Spinal cord (tissue), 10 donors: Measurements from ENCODE around the gene PCDHAC1. TPM values are rescaled to one million over a fixed set of nuclear protein-coding genes. Genes with fewer than 3 reads are reported as not detected.

Experiments
- DNase-seq, 6 donors: peaks; one replicate each; pipeline versions ENCODE4 v3.0.0 to v3.0.0-alpha.2; 2013 to 2015; ENCODE audit warnings: low spot score in 6 of 6, low read depth in 4 of 6
- H3K27ac ChIP-seq: one replicate; pipeline ENCODE4 v1.5.1; 2013; ENCODE audit warnings: low read depth, low read length, control low read depth
- H3K27me3 ChIP-seq: one replicate; pipeline ENCODE4 v1.6.1; 2013; ENCODE audit warnings: low read length; ENCODE audit not compliant: control insufficient read depth, insufficient read depth
- H3K36me3 ChIP-seq: one replicate; pipeline ENCODE4 v1.6.1; 2013; ENCODE audit warnings: low read length; ENCODE audit not compliant: control insufficient read depth, insufficient read depth
- H3K4me1 ChIP-seq: one replicate; pipeline ENCODE4 v1.6.1; 2013; ENCODE audit warnings: low read length; ENCODE audit not compliant: control insufficient read depth, insufficient read depth
- H3K4me3 ChIP-seq: one replicate; pipeline ENCODE4 v1.5.1; 2013; ENCODE audit warnings: low read depth, low read length, control low read depth
- H3K9me3 ChIP-seq: one replicate; pipeline ENCODE4 v1.6.1; 2013; ENCODE audit warnings: low read length; ENCODE audit not compliant: control insufficient read depth, insufficient read depth
- WGBS: methylation state at CpG from one replicate; pipeline ENCODE4 v1.1.5; 2013; ENCODE audit warnings: missing lambda C conversion rate; ENCODE audit not compliant: insufficient coverage; 5-methylcytosine and 5-hydroxymethylcytosine counted together
- polyA plus RNA-seq, 2 donors: library from polyadenylated mRNA; unstranded; fragments of 120-200 nt; gene quantifications; one replicate each; pipeline ENCODE4 v1.2.1, GENCODE V29; 2013; ENCODE audit not compliant: insufficient read length in 2 of 2
- small RNA-seq: library from RNA; depleted of rRNA; stranded (forward); fragments of <200 nt; gene quantifications from one replicate; pipeline ENCODE3, GENCODE V24; 2014; ENCODE audit warnings: low replicate concordance
- total RNA-seq, 2 donors: library from RNA; depleted of rRNA in 1 of 2; stranded (reverse); fragments of 120-200 nt in 1 of 2; fragments of >200 nt in 1 of 2; gene quantifications; one replicate each; pipeline versions ENCODE4 v1.2.3 to v1.2.4, GENCODE V29; 2013 to 2014
- donor health status: healthy.

PCDHAC1 gene
- total and polyA plus RNA-seq, 4 donors: 3.3 to 14.2 (median 3.7) TPM

DNA sequence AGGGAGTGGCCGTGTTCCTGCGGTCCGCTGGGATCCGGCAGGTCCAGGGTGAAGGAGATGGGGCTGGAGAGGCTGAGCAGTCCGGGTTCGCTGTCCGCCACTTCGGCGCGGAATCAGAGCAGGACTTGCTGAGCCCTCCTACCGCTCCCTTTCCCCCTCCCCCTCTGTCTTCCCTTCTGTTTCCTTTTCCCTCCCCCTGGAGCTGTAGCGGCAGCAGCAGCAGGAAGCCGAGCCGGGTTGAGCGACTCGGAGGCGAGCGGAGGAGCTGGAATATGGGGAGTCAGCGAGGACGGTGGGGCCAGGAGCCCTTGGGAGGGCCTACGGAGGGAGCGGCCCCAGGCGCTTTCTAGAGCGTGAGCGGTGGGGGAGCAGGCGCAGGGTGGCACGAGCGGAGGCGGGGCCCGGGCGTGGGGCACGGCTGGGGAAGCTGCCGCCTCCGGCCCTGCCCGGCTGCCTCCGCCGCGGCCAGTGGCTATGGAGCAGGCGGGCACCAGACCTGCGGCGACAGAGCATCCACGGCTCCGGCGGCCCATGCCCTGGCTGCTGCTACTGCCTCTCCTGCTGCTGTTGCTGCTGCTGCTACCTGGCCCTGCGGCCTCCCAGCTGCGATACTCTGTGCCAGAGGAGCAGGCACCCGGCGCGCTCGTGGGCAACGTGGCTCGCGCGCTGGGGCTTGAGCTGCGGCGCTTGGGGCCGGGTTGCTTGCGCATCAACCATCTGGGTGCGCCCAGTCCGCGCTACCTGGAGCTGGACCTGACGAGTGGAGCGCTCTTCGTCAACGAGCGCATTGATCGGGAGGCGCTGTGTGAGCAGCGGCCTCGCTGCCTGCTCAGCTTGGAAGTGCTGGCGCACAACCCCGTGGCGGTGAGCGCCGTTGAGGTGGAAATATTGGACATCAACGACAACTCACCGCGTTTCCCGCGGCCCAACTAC, 40.5 kb downstream of the PCDHAC1 start, which contains the start of gene PCDHAC2:
TSS of gene PCDHAC2 (plus strand) at position 184 of the 933 bp plus-strand sequence. CDS start at position 475, 291 bp downstream.
- WGBS: under 1% methylated on average over 78 of the region's 80 CpGs
- H3K9me3 ChIP-seq: no peaks in the 10 kb centered on the region
- no peaks in the 10 kb centered on the region for H3K36me3 ChIP-seq
- no peaks in the 10 kb centered on the region for H3K27me3 ChIP-seq
- peak within 1 kb of the TSS; percentile 65 for H3K27ac ChIP-seq
- DNase-seq: peak; percentile 52 to 93 (median 72)
- H3K4me1 ChIP-seq: peaks cover 18% of the 10 kb centered on the region
- H3K4me3 ChIP-seq: peak within 1 kb of the TSS; percentile 58

DNA sequence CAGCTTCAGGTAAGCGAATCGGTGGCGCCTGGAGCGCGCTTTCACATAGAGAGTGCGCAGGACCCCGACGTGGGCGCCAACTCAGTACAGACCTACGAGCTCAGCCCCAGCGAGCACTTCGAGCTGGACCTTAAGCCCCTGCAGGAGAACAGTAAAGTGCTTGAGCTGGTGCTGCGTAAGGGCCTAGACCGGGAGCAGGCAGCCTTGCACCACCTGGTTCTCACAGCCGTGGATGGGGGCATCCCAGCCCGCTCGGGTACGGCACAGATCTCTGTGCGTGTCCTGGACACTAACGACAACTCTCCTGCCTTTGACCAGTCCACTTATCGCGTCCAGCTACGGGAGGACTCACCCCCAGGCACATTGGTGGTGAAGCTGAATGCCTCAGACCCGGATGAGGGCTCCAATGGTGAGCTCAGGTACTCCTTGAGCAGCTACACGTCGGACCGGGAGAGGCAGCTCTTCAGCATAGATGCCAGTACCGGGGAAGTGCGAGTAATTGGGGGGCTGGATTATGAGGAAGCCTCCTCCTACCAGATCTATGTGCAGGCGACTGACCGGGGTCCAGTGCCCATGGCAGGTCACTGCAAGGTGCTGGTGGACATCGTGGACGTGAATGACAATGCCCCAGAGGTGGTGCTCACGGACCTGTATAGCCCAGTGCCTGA, 41.3 kb downstream of the PCDHAC1 start:
- H3K27me3 ChIP-seq: no peaks in the 10 kb centered on the region
- H3K4me3 ChIP-seq: peak overlapping the region; percentile 58
- H3K4me1 ChIP-seq: peaks cover 18% of the 10 kb centered on the region
- H3K9me3 ChIP-seq: no peaks in the 10 kb centered on the region
- no peak for DNase-seq
- no peak overlapping the region for H3K27ac ChIP-seq
- no peaks in the 10 kb centered on the region for H3K36me3 ChIP-seq
- WGBS: 28% methylated on average over 33 of the region's 34 CpGs

DNA sequence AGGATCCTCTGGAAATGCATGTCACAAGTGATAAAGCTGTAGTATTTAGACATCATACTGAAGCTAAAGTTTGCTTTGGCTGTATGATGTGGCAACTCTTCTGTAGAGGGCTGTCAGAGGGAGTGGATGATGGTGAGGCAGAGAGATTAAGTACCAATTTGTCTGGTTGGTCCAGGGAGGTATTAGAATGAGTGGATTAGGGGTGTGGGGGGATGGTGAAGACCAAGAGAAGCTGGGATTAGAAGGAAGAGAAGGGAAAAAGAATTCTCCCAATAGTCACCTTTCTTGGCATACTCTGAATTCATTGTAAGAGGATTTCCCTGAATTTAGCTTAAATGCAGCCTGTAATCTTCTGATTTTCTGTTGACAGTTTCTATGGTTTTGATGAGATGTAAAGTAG, 43.8 kb downstream of the PCDHAC1 start:
- H3K4me3 ChIP-seq: no peak overlapping the region

DNA sequence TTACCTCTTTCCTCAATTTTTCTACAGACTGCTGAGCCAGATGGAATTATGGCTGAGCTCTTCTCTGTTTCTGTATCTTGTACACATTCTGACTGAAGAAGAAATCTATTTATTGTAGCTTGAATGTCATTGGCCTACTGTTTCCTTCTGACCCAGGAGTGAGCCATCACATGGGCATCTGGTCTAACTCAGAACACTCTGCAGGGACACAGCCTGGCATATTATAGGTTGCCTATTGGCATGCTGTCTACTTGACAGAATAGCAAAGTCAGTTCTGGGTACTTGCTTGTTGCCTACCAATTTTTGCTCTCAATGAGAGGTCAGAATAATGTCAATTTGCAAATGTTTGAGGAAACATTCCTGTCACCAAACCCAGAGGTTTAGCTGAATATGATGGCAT, 47.5 kb downstream of the PCDHAC1 start:
- no peaks in the 10 kb centered on the region for H3K9me3 ChIP-seq
- H3K27ac ChIP-seq: no peak overlapping the region
- H3K4me1 ChIP-seq: peaks cover 4% of the 10 kb centered on the region
- no peaks in the 10 kb centered on the region for H3K27me3 ChIP-seq
- no peak for DNase-seq
- H3K36me3 ChIP-seq: no peaks in the 10 kb centered on the region
- no peak overlapping the region for H3K4me3 ChIP-seq

More for the DNA sequence above, 43.8 kb downstream of the PCDHAC1 start:
- H3K27me3 ChIP-seq: no peaks in the 10 kb centered on the region
- H3K9me3 ChIP-seq: no peaks in the 10 kb centered on the region
- H3K4me1 ChIP-seq: peaks cover 18% of the 10 kb centered on the region
- no peak for DNase-seq
- H3K27ac ChIP-seq: no peak overlapping the region
- no peaks in the 10 kb centered on the region for H3K36me3 ChIP-seq

DNA sequence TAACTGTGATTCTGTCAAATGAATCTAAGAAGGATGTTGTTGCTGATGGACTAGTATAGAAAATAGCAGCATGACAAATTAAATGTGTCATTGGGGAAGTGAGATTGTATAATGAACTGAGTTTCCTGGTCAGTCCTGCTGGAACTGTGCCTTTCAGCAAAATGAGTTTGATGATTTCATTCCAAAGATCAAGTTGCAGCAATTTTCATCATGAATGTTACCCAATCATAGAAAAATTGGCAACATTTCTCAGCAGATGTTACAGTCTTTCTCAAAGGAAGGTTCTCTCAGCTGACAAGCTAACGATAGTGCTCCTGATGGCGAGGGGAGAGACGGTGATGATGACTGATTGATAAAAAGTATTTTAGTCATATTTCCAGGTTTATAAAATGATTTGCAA, 50.9 kb downstream of the PCDHAC1 start:
- no peaks in the 10 kb centered on the region for H3K27me3 ChIP-seq
- DNase-seq: peak in 2 of 6 donors; percentile 28 to 61
- WGBS: 60% methylated on average over 1 of the region's 3 CpGs
- H3K4me3 ChIP-seq: no peak overlapping the region
- H3K36me3 ChIP-seq: no peaks in the 10 kb centered on the region
- no peaks in the 10 kb centered on the region for H3K9me3 ChIP-seq
- H3K4me1 ChIP-seq: no peaks in the 10 kb centered on the region
- no peak overlapping the region for H3K27ac ChIP-seq

DNA sequence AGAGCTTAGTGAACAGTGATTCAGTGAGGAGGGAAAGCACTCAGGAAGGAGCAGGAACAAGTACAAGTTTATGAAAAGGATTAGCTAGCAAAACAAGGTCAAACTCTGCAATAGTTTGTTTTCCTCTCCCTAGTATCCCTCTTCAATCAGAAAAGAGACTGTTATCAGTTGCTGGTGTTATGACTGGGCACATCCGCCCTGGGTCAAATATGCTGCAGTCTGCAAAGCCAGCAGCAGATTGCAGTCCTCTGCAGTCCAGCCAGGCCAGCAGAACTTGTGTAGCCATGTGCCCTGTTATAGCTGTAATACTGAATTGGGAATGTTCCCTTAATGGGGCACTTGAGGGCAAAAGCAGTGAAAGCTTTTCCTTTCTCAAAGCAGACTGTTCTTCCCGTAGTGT, 52.2 kb downstream of the PCDHAC1 start:
- Histone ChIP-seq H3K4me1 (no peaks in the 10 kb centered on the region), H3K9me3 (no peaks in the 10 kb centered on the region), H3K4me3 (no peak overlapping the region), H3K27me3 (no peaks in the 10 kb centered on the region), H3K36me3 (no peaks in the 10 kb centered on the region), H3K27ac (no peak overlapping the region)
- WGBS: 83% methylated on average over 1 of the region's 2 CpGs
- DNase-seq: peak in 1 of 6 donors; percentile 40

DNA sequence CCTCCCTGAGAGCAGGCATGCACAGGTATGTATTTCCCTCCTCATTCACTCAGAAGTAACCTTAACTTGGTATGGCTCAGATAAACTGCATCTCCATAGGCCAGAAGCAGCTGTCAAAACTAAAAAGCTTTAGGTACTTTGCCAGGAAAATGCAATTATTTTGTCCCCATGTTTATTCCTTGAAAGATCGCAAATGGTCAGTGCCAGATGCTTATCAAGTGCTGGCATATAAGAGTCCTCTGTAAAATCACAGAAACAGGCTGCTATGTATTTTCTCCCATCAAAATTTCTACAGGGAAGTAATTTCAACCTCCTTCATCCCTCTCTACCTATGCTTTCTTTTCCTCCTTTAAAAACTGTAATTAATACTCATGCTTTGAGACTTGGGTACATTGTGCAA, 52.9 kb downstream of the PCDHAC1 start:
- H3K4me3 ChIP-seq: no peak overlapping the region
- no peaks in the 10 kb centered on the region for H3K36me3 ChIP-seq
- no peak overlapping the region for H3K27ac ChIP-seq
- no peaks in the 10 kb centered on the region for H3K27me3 ChIP-seq
- H3K4me1 ChIP-seq: no peaks in the 10 kb centered on the region
- WGBS: 100% methylated on average over 1 of the region's 1 CpG
- no peak for DNase-seq
- H3K9me3 ChIP-seq: no peaks in the 10 kb centered on the region

Small RNAs within 50 kb of the gene (small RNA-seq; reads per million reads assigned to genes)
- not detected for gene AC010223.1

Other genes with a start within 250 kb of the PCDHAC1 start
- 10 to 100 TPM; 51.4 to 65.1 TPM for gene HARS1, start 234.9 kb upstream of the PCDHAC1 start, total RNA-seq
- 100 to 1,000 TPM in 1 of 2 donors, 10 to 100 TPM in 1; 86.3 to 100 TPM for gene HARS1, start 234.9 kb upstream of the PCDHAC1 start, polyA plus RNA-seq
- gene HARS2, start 234.8 kb upstream of the PCDHAC1 start, total RNA-seq: 10 to 100 TPM; 24.7 to 36.6 TPM
- gene HARS2, start 234.8 kb upstream of the PCDHAC1 start, polyA plus RNA-seq: 10 to 100 TPM; 36.9 to 45.9 TPM
- 100 to 1,000 TPM in 1 of 2 donors, 10 to 100 TPM in 1; 36.5 to 102 TPM for gene ZMAT2, start 225.9 kb upstream of the PCDHAC1 start, total RNA-seq
- gene ZMAT2, start 225.9 kb upstream of the PCDHAC1 start, polyA plus RNA-seq: 100 to 1,000 TPM; 103 to 109 TPM
- gene PCDHA1, start 140.2 kb upstream of the PCDHAC1 start, total RNA-seq: 1 to 10 TPM; 1.0 to 4.5 TPM
- 1 to 10 TPM; 6.5 to 9.7 TPM for gene PCDHA1, start 140.2 kb upstream of the PCDHAC1 start, polyA plus RNA-seq
- gene PCDHA2, start 131.4 kb upstream of the PCDHAC1 start, total RNA-seq: 1 to 10 TPM in 1 of 2 donors, under 1 TPM in 1; 0.99 to 3.3 TPM
- gene PCDHA2, start 131.4 kb upstream of the PCDHAC1 start, polyA plus RNA-seq: 1 to 10 TPM; 4.6 to 5.7 TPM
- gene PCDHA3, start 125.2 kb upstream of the PCDHAC1 start, total RNA-seq: 1 to 10 TPM; 2.1 to 8.3 TPM
- gene PCDHA3, start 125.2 kb upstream of the PCDHAC1 start, polyA plus RNA-seq: 10 to 100 TPM in 1 of 2 donors, 1 to 10 TPM in 1; 9.5 to 13.2 TPM
- gene PCDHA4, start 119.2 kb upstream of the PCDHAC1 start, total RNA-seq: 1 to 10 TPM; 3.2 to 8.6 TPM
- gene PCDHA4, start 119.2 kb upstream of the PCDHAC1 start, polyA plus RNA-seq: 1 to 10 TPM; 5.9 to 8.7 TPM
- gene PCDHA5, start 104.7 kb upstream of the PCDHAC1 start, total RNA-seq: 1 to 10 TPM; 1.4 to 3.0 TPM
- gene PCDHA5, start 104.7 kb upstream of the PCDHAC1 start, polyA plus RNA-seq: 1 to 10 TPM; 3.7 to 4.4 TPM
- 1 to 10 TPM; 3.0 to 6.9 TPM for gene PCDHA6, start 98.3 kb upstream of the PCDHAC1 start, total RNA-seq
- 10 to 100 TPM; 12.8 to 12.9 TPM for gene PCDHA6, start 98.3 kb upstream of the PCDHAC1 start, polyA plus RNA-seq
- 1 to 10 TPM; 1.8 to 4.8 TPM for gene PCDHA7, start 92.0 kb upstream of the PCDHAC1 start, total RNA-seq
- 1 to 10 TPM; 6.2 to 6.4 TPM for gene PCDHA7, start 92.0 kb upstream of the PCDHAC1 start, polyA plus RNA-seq
- gene PCDHA8, start 85.1 kb upstream of the PCDHAC1 start, total RNA-seq: 1 to 10 TPM in 1 of 2 donors, under 1 TPM in 1; 0.99 to 2.2 TPM
- gene PCDHA8, start 85.1 kb upstream of the PCDHAC1 start, polyA plus RNA-seq: 1 to 10 TPM in 1 of 2 donors, under 1 TPM in 1; 0.63 to 4.3 TPM
- 1 to 10 TPM; 1.2 to 4.1 TPM for gene PCDHA9, start 77.9 kb upstream of the PCDHAC1 start, total RNA-seq
- 1 to 10 TPM in 1 of 2 donors, under 1 TPM in 1; 0.11 to 3.5 TPM for gene PCDHA9, start 77.9 kb upstream of the PCDHAC1 start, polyA plus RNA-seq
- gene PCDHA10, start 70.4 kb upstream of the PCDHAC1 start, total RNA-seq: 1 to 10 TPM; 2.6 to 4.6 TPM
- 10 to 100 TPM in 1 of 2 donors, 1 to 10 TPM in 1; 1.1 to 10.8 TPM for gene PCDHA10, start 70.4 kb upstream of the PCDHAC1 start, polyA plus RNA-seq
- gene PCDHA11, start 57.3 kb upstream of the PCDHAC1 start, total RNA-seq: 10 to 100 TPM in 1 of 2 donors, 1 to 10 TPM in 1; 3.0 to 10.8 TPM
- gene PCDHA11, start 57.3 kb upstream of the PCDHAC1 start, polyA plus RNA-seq: 10 to 100 TPM; 10.6 to 13.0 TPM
- 1 to 10 TPM; 2.5 to 3.8 TPM for gene PCDHA12, start 51.0 kb upstream of the PCDHAC1 start, total RNA-seq
- gene PCDHA12, start 51.0 kb upstream of the PCDHAC1 start, polyA plus RNA-seq: 1 to 10 TPM; 3.4 to 4.8 TPM
- 10 to 100 TPM in 1 of 2 donors, 1 to 10 TPM in 1; 1.9 to 12.4 TPM for gene PCDHA13, start 44.2 kb upstream of the PCDHAC1 start, total RNA-seq
- 1 to 10 TPM; 3.6 to 5.7 TPM for gene PCDHA13, start 44.2 kb upstream of the PCDHAC1 start, polyA plus RNA-seq
- 10 to 100 TPM in 1 of 2 donors, 1 to 10 TPM in 1; 6.3 to 27.1 TPM for gene PCDHAC2, start 40.2 kb downstream of the PCDHAC1 start, total RNA-seq
- 10 to 100 TPM; 13.5 to 14.1 TPM for gene PCDHAC2, start 40.2 kb downstream of the PCDHAC1 start, polyA plus RNA-seq
- under 1 TPM; 0.06 to 0.20 TPM for gene PCDHB1, start 125.1 kb downstream of the PCDHAC1 start, total RNA-seq
- gene PCDHB1, start 125.1 kb downstream of the PCDHAC1 start, polyA plus RNA-seq: under 1 TPM; 0.05 to 0.11 TPM
- gene PCDHB2, start 168.3 kb downstream of the PCDHAC1 start, total RNA-seq: 1 to 10 TPM; 5.2 to 5.8 TPM
- gene PCDHB2, start 168.3 kb downstream of the PCDHAC1 start, polyA plus RNA-seq: 10 to 100 TPM; 10.3 to 10.8 TPM
- 1 to 10 TPM; 2.7 to 5.5 TPM for gene PCDHB3, start 174.2 kb downstream of the PCDHAC1 start, total RNA-seq
- 1 to 10 TPM; 2.8 to 4.5 TPM for gene PCDHB3, start 174.2 kb downstream of the PCDHAC1 start, polyA plus RNA-seq
- 1 to 10 TPM; 3.2 to 4.1 TPM for gene PCDHB4, start 195.5 kb downstream of the PCDHAC1 start, total RNA-seq
- 1 to 10 TPM; 5.4 to 6.3 TPM for gene PCDHB4, start 195.5 kb downstream of the PCDHAC1 start, polyA plus RNA-seq
- gene PCDHB5, start 208.9 kb downstream of the PCDHAC1 start, total RNA-seq: 10 to 100 TPM in 1 of 2 donors, 1 to 10 TPM in 1; 8.0 to 10.6 TPM
- gene PCDHB5, start 208.9 kb downstream of the PCDHAC1 start, polyA plus RNA-seq: 1 to 10 TPM; 5.9 to 6.6 TPM
- gene PCDHB6, start 223.8 kb downstream of the PCDHAC1 start, total RNA-seq: 1 to 10 TPM; 1.9 to 2.7 TPM
- 1 to 10 TPM; 5.4 to 5.5 TPM for gene PCDHB6, start 223.8 kb downstream of the PCDHAC1 start, polyA plus RNA-seq
- gene PCDHB7, start 246.3 kb downstream of the PCDHAC1 start, total RNA-seq: 1 to 10 TPM; 4.6 to 5.2 TPM
- gene PCDHB7, start 246.3 kb downstream of the PCDHAC1 start, polyA plus RNA-seq: 1 to 10 TPM; 5.2 to 5.5 TPM